ENCODE measurements around the gene NKX2-4. TPM values are rescaled to one million over a fixed set of nuclear protein-coding genes. Genes with fewer than 3 reads are reported as not detected.

Gene NKX2-4
- polyA plus RNA-seq, 2 donors: not detected

DNA sequence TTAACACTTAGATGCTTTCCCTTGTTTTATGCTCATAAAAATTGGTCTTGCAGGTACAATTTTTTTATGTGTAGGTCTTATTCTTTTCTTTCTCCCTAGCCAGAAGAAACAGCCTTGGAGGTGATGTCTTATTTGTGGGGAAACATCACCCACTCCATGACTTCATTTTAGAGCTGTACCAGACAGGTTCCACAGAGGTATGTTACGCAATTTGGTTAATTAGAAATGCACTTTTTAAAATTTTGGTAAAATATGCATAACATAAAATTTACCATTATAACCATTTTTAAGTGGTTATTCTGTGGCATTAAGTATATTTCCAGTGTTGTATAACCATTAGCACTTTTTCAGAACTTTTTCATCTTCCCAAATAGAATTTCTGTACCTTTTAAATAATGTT is 41.3 kb downstream of the NKX2-4 start:
- Histone ChIP-seq H3K9me3 (ENCODE audit: control insufficient read depth in 2 of 2, insufficient read depth in 1 of 2, low read depth in 1 of 2, low read length in 1 of 2) (no peaks in the 10 kb centered on the region), H3K4me3 (ENCODE audit: low read depth in 1 of 2, low read length in 2 of 2) (no peak overlapping the region), H3K4me1 (ENCODE audit: control insufficient read depth in 2 of 2, insufficient read depth in 2 of 2, low read length in 1 of 2) (no peaks in the 10 kb centered on the region), H3K36me3 (ENCODE audit: control insufficient read depth in 2 of 2, insufficient read depth in 2 of 2, low read length in 1 of 2) (peaks cover 0 to 3% of the 10 kb centered on the region in 2 donors), H3K27me3 (ENCODE audit: control insufficient read depth in 1 of 2, insufficient read depth in 2 of 2, low read length in 2 of 2) (no peaks in the 10 kb centered on the region), H3K27ac (ENCODE audit: low read depth in 2 of 2, low read length in 1 of 2) (no peak overlapping the region)
- 49 to 97% methylated on average over 1 of the region's 1 CpG for whole genome bisulfite sequencing, 2 donors

DNA sequence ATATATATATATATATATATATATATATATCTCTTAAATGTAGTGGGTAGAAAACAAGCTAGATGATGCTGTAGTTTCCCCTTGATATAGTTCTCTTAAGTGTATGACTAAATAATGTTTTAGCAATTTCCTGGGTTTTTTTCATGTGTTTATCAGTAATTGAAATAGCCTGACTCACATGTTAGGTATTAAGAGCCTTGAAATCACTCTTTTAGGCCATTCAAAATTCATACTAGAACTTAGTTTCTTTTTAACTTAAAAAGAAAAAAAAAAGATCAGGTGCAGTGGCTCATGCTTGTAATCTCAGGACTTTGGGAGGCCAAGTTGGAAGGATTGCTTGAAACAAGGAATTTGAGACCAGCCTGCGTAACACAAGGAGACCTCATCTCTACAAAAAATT is 44.1 kb downstream of the NKX2-4 start:
- 97 to 100% methylated on average over 1 of the region's 1 CpG for WGBS, 2 donors
- Histone ChIP-seq H3K27ac (ENCODE audit: low read depth in 2 of 2, low read length in 1 of 2) (no peak overlapping the region), H3K27me3 (ENCODE audit: control insufficient read depth in 1 of 2, insufficient read depth in 2 of 2, low read length in 2 of 2) (no peaks in the 10 kb centered on the region), H3K4me1 (ENCODE audit: control insufficient read depth in 2 of 2, insufficient read depth in 2 of 2, low read length in 1 of 2) (no peaks in the 10 kb centered on the region), H3K9me3 (ENCODE audit: control insufficient read depth in 2 of 2, insufficient read depth in 1 of 2, low read depth in 1 of 2, low read length in 1 of 2) (no peaks in the 10 kb centered on the region), H3K4me3 (ENCODE audit: low read depth in 1 of 2, low read length in 2 of 2) (no peak overlapping the region), H3K36me3 (ENCODE audit: control insufficient read depth in 2 of 2, insufficient read depth in 2 of 2, low read length in 1 of 2) (no peaks in the 10 kb centered on the region)

DNA sequence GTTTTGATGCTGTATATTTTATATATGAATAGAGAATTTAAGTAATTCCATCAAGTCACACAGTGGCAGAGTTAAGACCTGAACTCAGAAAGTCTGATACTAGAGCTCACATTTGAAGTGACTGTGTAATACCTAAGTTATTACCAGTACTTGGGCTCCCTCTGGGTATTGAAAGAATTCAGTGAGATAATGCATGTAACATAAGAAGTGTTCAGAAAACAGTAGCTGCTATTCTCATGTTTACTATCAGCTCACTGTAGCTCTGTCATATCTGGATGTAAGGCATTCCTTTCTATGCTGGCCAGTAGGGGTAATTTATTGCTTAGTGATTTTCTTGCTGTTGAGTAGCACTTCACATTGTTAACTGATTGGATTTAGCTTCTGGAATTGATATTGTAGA is 44.6 kb downstream of the NKX2-4 start:
- Histone ChIP-seq H3K9me3 (ENCODE audit: control insufficient read depth in 2 of 2, insufficient read depth in 1 of 2, low read depth in 1 of 2, low read length in 1 of 2) (no peaks in the 10 kb centered on the region), H3K36me3 (ENCODE audit: control insufficient read depth in 2 of 2, insufficient read depth in 2 of 2, low read length in 1 of 2) (no peaks in the 10 kb centered on the region), H3K27me3 (ENCODE audit: control insufficient read depth in 1 of 2, insufficient read depth in 2 of 2, low read length in 2 of 2) (no peaks in the 10 kb centered on the region), H3K4me3 (ENCODE audit: low read depth in 1 of 2, low read length in 2 of 2) (no peak overlapping the region), H3K4me1 (ENCODE audit: control insufficient read depth in 2 of 2, insufficient read depth in 2 of 2, low read length in 1 of 2) (no peaks in the 10 kb centered on the region), H3K27ac (ENCODE audit: low read depth in 2 of 2, low read length in 1 of 2) (no peak overlapping the region)

Other genes with a start within 250 kb of the NKX2-4 start
- 10 to 100 TPM in 1 of 2 donors, 1 to 10 TPM in 1; 5.2 to 20.1 TPM for gene XRN2, start 94.2 kb downstream of the NKX2-4 start, polyA plus RNA-seq
- gene NKX2-2, start 116.5 kb upstream of the NKX2-4 start, polyA plus RNA-seq: not detected